ENCODE measurements around the gene PIF1. TPM values are rescaled to one million over a fixed set of nuclear protein-coding genes. Genes with fewer than 3 reads are reported as not detected.
A peak's percentile ranks its signal among the peaks of the same experiment; 100 is the strongest.

The PIF1 gene
- total RNA-seq, 1 experiment from 2014 or later = 43.5 TPM

GRCh38 chr15:64844576-64845145 is 19.2 kb upstream of the PIF1 start:
- ATAC-seq (no peak), DNase-seq (no peak)
- H3K79me2 ChIP-seq (ENCODE audit: low read length) = no peaks in the 10 kb centered on the region; the same call in 1 of the 2 replicates
- intact Hi-C loops (cut with micrococcal nuclease) = no loop called here
- H3K9ac ChIP-seq (ENCODE audit: low read length) = no peak overlapping the region
- no peaks in the 10 kb centered on the region for H3K27me3 ChIP-seq (ENCODE audit: low read length)
- no peak for TF ChIP-seq CTCF (conservative IDR thresholded peaks at IDR 0.05; ENCODE audit: low read depth, low read length)
- no peak for TF ChIP-seq EZH2 (IDR thresholded peaks at IDR 0.05; ENCODE audit: low read length, unreplicated experiment)
- no peak for TF ChIP-seq EZH2phosphoT487 (IDR thresholded peaks at IDR 0.05; ENCODE audit: borderline replicate concordance, low read length)
- no peaks in the 10 kb centered on the region for H4K20me1 ChIP-seq (ENCODE audit: low read length)
- H3K4me1 ChIP-seq (ENCODE audit: insufficient read depth, low read length) = peaks cover 13% of the 10 kb centered on the region; the same call in 1 of the 2 replicates
- BruUV-seq (replicated peaks) = no TSS peak
- H3K4me2 ChIP-seq (ENCODE audit: low read length) = no peak overlapping the region
- H3K36me3 ChIP-seq (ENCODE audit: low read depth, low read length) = no peaks in the 10 kb centered on the region
- H3K4me3 ChIP-seq (ENCODE audit: low read length) = no peak overlapping the region
- no peak overlapping the region for H2AFZ ChIP-seq (ENCODE audit: low read length)
- ChIA-PET POLR2A (ENCODE audit: unreplicated experiment) (no interaction called here), CTCF (no interaction called here)
- H3F3A ChIP-seq (ENCODE audit: low read length, unreplicated experiment) = no peaks in the 10 kb centered on the region
- H3K27ac ChIP-seq (ENCODE audit: low read length) = no peak overlapping the region
- no peaks in the 10 kb centered on the region for H3K9me2 ChIP-seq (replicated peaks; ENCODE audit: low read length)
- H3K9me3 ChIP-seq (ENCODE audit: low read length) = no peaks in the 10 kb centered on the region

DNA sequence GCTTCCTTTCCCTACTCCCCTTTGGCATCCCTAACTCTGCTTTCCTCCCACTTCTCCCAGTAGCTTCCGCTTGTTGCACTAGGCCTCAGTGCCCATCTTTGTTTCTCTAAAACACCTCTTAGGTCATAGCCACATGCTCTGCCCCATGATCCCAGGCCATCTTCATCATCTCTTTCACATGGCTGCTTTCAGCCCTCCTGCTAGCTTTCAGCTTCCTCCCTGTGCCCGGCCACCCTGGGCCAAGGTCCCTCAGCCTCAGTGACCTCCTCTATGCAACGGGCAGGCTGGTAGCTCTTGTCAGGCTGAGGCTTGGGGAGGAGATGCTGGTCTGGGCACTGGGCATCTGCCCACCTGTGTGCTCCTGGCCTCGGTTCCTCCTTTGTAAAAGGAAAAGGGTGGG is 18.5 kb upstream of the PIF1 start:
- no peak overlapping the region for H3K4me3 ChIP-seq (ENCODE audit: low read length)
- H3K9me2 ChIP-seq (replicated peaks; ENCODE audit: low read length) = no peaks in the 10 kb centered on the region
- no peaks in the 10 kb centered on the region for H3F3A ChIP-seq (ENCODE audit: low read length, unreplicated experiment)
- no peaks in the 10 kb centered on the region for H3K27me3 ChIP-seq (ENCODE audit: low read length)
- no peak for ATAC-seq
- H4K20me1 ChIP-seq (ENCODE audit: low read length) = no peaks in the 10 kb centered on the region
- H3K79me2 ChIP-seq (ENCODE audit: low read length) = no peaks in the 10 kb centered on the region; the same call in 1 of the 2 replicates
- TF ChIP-seq EZH2 (IDR thresholded peaks at IDR 0.05; ENCODE audit: low read length, unreplicated experiment) (no peak), CTCF (conservative IDR thresholded peaks at IDR 0.05; ENCODE audit: low read depth, low read length) (no peak), EZH2phosphoT487 (IDR thresholded peaks at IDR 0.05; ENCODE audit: borderline replicate concordance, low read length) (no peak)
- intact Hi-C loops (cut with micrococcal nuclease) = no loop called here
- H3K9ac ChIP-seq (ENCODE audit: low read length) = no peak overlapping the region
- POLR2A ChIA-PET (ENCODE audit: unreplicated experiment) = no interaction called here
- H3K9me3 ChIP-seq (ENCODE audit: low read length) = no peaks in the 10 kb centered on the region
- no peak for DNase-seq
- H3K27ac ChIP-seq (ENCODE audit: low read length) = no peak overlapping the region
- CTCF ChIA-PET = no interaction called here
- H3K4me1 ChIP-seq (ENCODE audit: insufficient read depth, low read length) = peaks cover 13% of the 10 kb centered on the region; the same call in 1 of the 2 replicates
- no peak overlapping the region for H2AFZ ChIP-seq (ENCODE audit: low read length)
- no peak overlapping the region for H3K4me2 ChIP-seq (ENCODE audit: low read length)
- no TSS peak for BruUV-seq (replicated peaks)
- H3K36me3 ChIP-seq (ENCODE audit: low read depth, low read length) = no peaks in the 10 kb centered on the region

DNA sequence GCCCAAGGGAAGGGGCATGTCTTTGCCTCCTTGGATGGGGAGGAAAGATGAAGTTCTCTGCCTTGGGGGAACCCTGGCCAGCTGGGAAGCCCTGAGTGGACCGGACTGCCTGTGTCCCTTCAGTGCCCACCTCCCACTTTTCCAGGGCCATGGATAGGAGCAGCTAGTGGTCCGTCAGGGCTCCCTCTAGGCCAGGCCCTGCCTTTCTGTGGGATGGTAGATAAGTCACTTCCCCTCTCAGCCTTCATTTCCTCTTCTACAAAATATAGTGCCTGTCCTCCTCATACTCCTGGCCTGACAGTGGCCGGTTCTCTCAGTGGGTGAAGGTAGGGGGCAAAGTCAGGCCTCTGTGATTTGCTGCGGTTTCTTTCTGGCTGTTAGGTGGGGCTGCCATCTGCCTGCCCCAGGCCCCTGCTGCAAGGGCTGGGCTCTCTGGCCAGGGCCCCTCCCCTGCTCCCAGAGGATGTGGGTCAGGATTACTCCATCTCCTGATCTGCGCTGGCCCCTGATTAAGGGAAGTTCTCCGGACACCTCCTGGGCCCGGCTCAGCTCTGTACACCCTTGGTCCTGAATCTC is 17.6 kb upstream of the PIF1 start:
- BruUV-seq (replicated peaks) = no TSS peak
- Histone ChIP-seq H3F3A (ENCODE audit: low read length, unreplicated experiment) (no peaks in the 10 kb centered on the region), H3K36me3 (ENCODE audit: low read depth, low read length) (no peaks in the 10 kb centered on the region), H3K27me3 (ENCODE audit: low read length) (no peaks in the 10 kb centered on the region), H4K20me1 (ENCODE audit: low read length) (no peaks in the 10 kb centered on the region), H3K4me2 (ENCODE audit: low read length) (peak overlapping the region; percentile 93), H3K27ac (ENCODE audit: low read length) (no peak overlapping the region), H3K4me1 (ENCODE audit: insufficient read depth, low read length) (peaks cover 13% of the 10 kb centered on the region; the same call in 1 of the 2 replicates), H3K9me3 (ENCODE audit: low read length) (no peaks in the 10 kb centered on the region), H3K79me2 (ENCODE audit: low read length) (no peaks in the 10 kb centered on the region; the same call in 1 of the 2 replicates), H3K9ac (ENCODE audit: low read length) (no peak overlapping the region), H3K4me3 (ENCODE audit: low read length) (peak overlapping the region; percentile 85), H3K9me2 (replicated peaks; ENCODE audit: low read length) (no peaks in the 10 kb centered on the region), H2AFZ (ENCODE audit: low read length) (no peak overlapping the region)
- intact Hi-C loops (cut with micrococcal nuclease) = no loop called here
- DNase-seq (peak; percentile 12), ATAC-seq (peak; percentile 6; the same call in 1 of the 2 replicates)
- CTCF ChIA-PET = no interaction called here
- POLR2A ChIA-PET (ENCODE audit: unreplicated experiment) = no interaction called here
- no peak for TF ChIP-seq EZH2phosphoT487 (IDR thresholded peaks at IDR 0.05; ENCODE audit: borderline replicate concordance, low read length)
- TF ChIP-seq CTCF (conservative IDR thresholded peaks at IDR 0.05; ENCODE audit: low read depth, low read length) = no peak
- no peak for TF ChIP-seq EZH2 (IDR thresholded peaks at IDR 0.05; ENCODE audit: low read length, unreplicated experiment)
